GM23338 (cell line): ENCODE measurements around the gene PREB. TPM values are rescaled to one million over a fixed set of nuclear protein-coding genes. Genes with fewer than 3 reads are reported as not detected.

Source experiments
- ATAC-seq: fragments of 200-7000 bp; cut with Tn5 transposase; 3 replicates; pipeline ENCODE4 v1.9.1; 2020
- DNase-seq: peaks from one replicate; pipeline ENCODE4 v3.0.0-alpha.2; 2015; ENCODE audit warnings: low spot score
- H2AFZ ChIP-seq: fragments of 200-600 bp; sonication (generic); 2 replicates; pipeline ENCODE4 v1.8.0; 2016; ENCODE audit warnings: antibody characterized with exemption, mild to moderate bottlenecking, moderate library complexity
- H3F3A ChIP-seq: fragments of 200-600 bp; sonication (generic); replicated peaks from 2 replicates; pipeline ENCODE4 v1.8.0; 2017; ENCODE audit warnings: antibody characterized with exemption, mixed run types, low read depth
- H3K27ac ChIP-seq: fragments of 200-600 bp; sonication (generic); 2 replicates; pipeline ENCODE4 v1.6.1; 2016; ENCODE audit warnings: low read depth
- H3K27me3 ChIP-seq: fragments of 200-600 bp; sonication (generic); 2 replicates; pipeline ENCODE4 v1.8.0; 2016; ENCODE audit warnings: mild to moderate bottlenecking, mixed run types, moderate library complexity; ENCODE audit not compliant: insufficient read depth
- H3K36me3 ChIP-seq: fragments of 200-600 bp; sonication (generic); 2 replicates; pipeline ENCODE4 v1.8.0; 2016; ENCODE audit warnings: mild to moderate bottlenecking; ENCODE audit not compliant: insufficient read depth
- H3K4me1 ChIP-seq: fragments of 200-600 bp; sonication (generic); 2 replicates; pipeline ENCODE4 v1.8.0; 2016; ENCODE audit warnings: mild to moderate bottlenecking, moderate library complexity; ENCODE audit not compliant: insufficient read depth
- H3K4me2 ChIP-seq: fragments of 200-600 bp; sonication (generic); 2 replicates; pipeline ENCODE4 v1.7.1; 2017; ENCODE audit warnings: mixed run types
- H3K4me3 ChIP-seq: fragments of 200-600 bp; sonication (generic); 2 replicates; pipeline ENCODE4 v1.6.1; 2016; ENCODE audit warnings: mixed run types
- H3K79me2 ChIP-seq: fragments of 200-600 bp; sonication (generic); replicated peaks from 2 replicates; pipeline ENCODE4 v1.8.0; 2017; ENCODE audit warnings: mild to moderate bottlenecking; ENCODE audit not compliant: insufficient read depth
- H3K9me2 ChIP-seq: fragments of 200-600 bp; sonication (generic); 2 replicates; pipeline ENCODE4 v1.8.0; 2017; ENCODE audit not compliant: insufficient read depth
- H4K20me1 ChIP-seq: fragments of 200-600 bp; sonication (generic); replicated peaks from 2 replicates; pipeline ENCODE4 v1.8.0; 2017; ENCODE audit warnings: mild to moderate bottlenecking; ENCODE audit not compliant: insufficient read depth
- H3K27ac Mint-ChIP-seq: 2 replicates; pipeline ENCODE4 v1.8.0; 2020; ENCODE audit warnings: inconsistent platforms, mild to moderate bottlenecking, moderate library complexity, mixed read lengths
- H3K27me3 Mint-ChIP-seq: 3 replicates; pipeline ENCODE4 v1.8.0; 2022; ENCODE audit warnings: low read depth, mild to moderate bottlenecking, moderate library complexity, mixed read lengths, inconsistent platforms; ENCODE audit not compliant: insufficient read depth, poor library complexity
- H3K36me3 Mint-ChIP-seq: 3 replicates; pipeline ENCODE4 v1.8.0; 2021; ENCODE audit warnings: low read depth, mild to moderate bottlenecking, inconsistent platforms, moderate library complexity, mixed read lengths
- H3K4me1 Mint-ChIP-seq: 3 replicates; pipeline ENCODE4 v1.8.0; 2020; ENCODE audit warnings: mild to moderate bottlenecking, inconsistent platforms, mixed read lengths
- H3K4me3 Mint-ChIP-seq: 3 replicates; pipeline ENCODE4 v1.8.0; 2021; ENCODE audit warnings: moderate library complexity, mild to moderate bottlenecking, inconsistent platforms, mixed read lengths
- H3K9me3 Mint-ChIP-seq: 3 replicates; pipeline ENCODE4 v1.8.0; 2020; ENCODE audit warnings: moderate library complexity, mild to moderate bottlenecking, inconsistent platforms, mixed read lengths
- CREB1 ChIP-seq: fragments of 250-450 bp; sonication (Bioruptor Pico); IDR thresholded peaks from 2 replicates; pipeline ENCODE4 v1.5.0; 2020; ENCODE audit warnings: low read depth, mild to moderate bottlenecking, moderate library complexity
- EZH2 ChIP-seq: fragments of 200-600 bp; sonication (generic); IDR thresholded peaks from one replicate; pipeline ENCODE4 v1.8.0; 2017; ENCODE audit warnings: antibody characterized with exemption, mild to moderate bottlenecking, low read depth; ENCODE audit not compliant: unreplicated experiment
- EZH2phosphoT487 ChIP-seq: fragments of 200-600 bp; sonication (generic); IDR thresholded peaks from one replicate; pipeline ENCODE4 v1.8.1; 2018; ENCODE audit warnings: antibody characterized with exemption; ENCODE audit not compliant: unreplicated experiment
- JUNB ChIP-seq: IDR thresholded peaks from one replicate; pipeline ENCODE4 v1.6.1; 2016; ENCODE audit warnings: antibody characterized with exemption; ENCODE audit not compliant: unreplicated experiment
- NANOG ChIP-seq: IDR thresholded peaks from 2 replicates; pipeline ENCODE4 v1.6.1; 2016; ENCODE audit warnings: antibody characterized with exemption, borderline replicate concordance
- POLR2AphosphoS5 ChIP-seq: IDR thresholded peaks from 2 replicates; pipeline ENCODE4 v1.6.1; 2016; ENCODE audit warnings: antibody characterized with exemption, low read depth
- STAT1 ChIP-seq: IDR thresholded peaks from one replicate; pipeline ENCODE4 v1.6.1; 2016; ENCODE audit warnings: antibody characterized with exemption; ENCODE audit not compliant: unreplicated experiment
- ZNF114 ChIP-seq: fragments of 250-450 bp; sonication (Bioruptor Pico); IDR thresholded peaks from 2 replicates; pipeline ENCODE4 v1.5.0; 2020; ENCODE audit warnings: mild to moderate bottlenecking, moderate library complexity
- ZNF331 ChIP-seq: fragments of 250-450 bp; sonication (Bioruptor Pico); IDR thresholded peaks from 2 replicates; pipeline ENCODE4 v1.5.0; 2020; ENCODE audit warnings: low read depth, mild to moderate bottlenecking, moderate library complexity
- polyA plus RNA-seq: library from polyadenylated mRNA; unstranded; fragments of >200 nt; fragmentation: Nextera tagmentation; extraction: Ambion mirVana; gene quantifications from 2 replicates; pipeline ENCODE4 v1.2.1, GENCODE V29; 2016
- total RNA-seq: library from RNA; depleted of rRNA; stranded (reverse); fragments of >200 nt; shearing (Covaris generic); gene quantifications from 2 replicates; pipeline ENCODE4 v1.2.3, GENCODE V29; 2014
- TF ChIP-seq, protein P1 (sequence below): fragments of 250-450 bp; sonication (Bioruptor Pico); IDR thresholded peaks from 2 replicates; pipeline ENCODE4 v1.5.0; 2020; ENCODE audit warnings: mild to moderate bottlenecking, moderate library complexity
- TF ChIP-seq, protein P2 (sequence below): IDR thresholded peaks from one replicate; pipeline ENCODE4 v1.6.1; 2018; ENCODE audit warnings: antibody characterized with exemption; ENCODE audit not compliant: unreplicated experiment
- TF ChIP-seq, protein P3 (sequence below): IDR thresholded peaks from 2 replicates; pipeline ENCODE4 v1.6.1; 2016; ENCODE audit warnings: antibody characterized with exemption
- TF ChIP-seq, protein P4 (sequence below), 2 experiments: fragments of 200-600 bp in 1 of 2; sonication (generic) in 1 of 2; conservative IDR thresholded peaks; 2 replicates each; pipeline versions ENCODE4 v1.5.1 to v1.6.1; 2016 to 2017; ENCODE audit warnings: antibody characterized with exemption in 2 of 2, low read depth in 2 of 2, mild to moderate bottlenecking in 2 of 2, moderate library complexity in 1 of 2

Gene PREB
- total and polyA plus RNA-seq, 2 experiments from 2014 or later, result 41.2 to 79.7 TPM

DNA sequence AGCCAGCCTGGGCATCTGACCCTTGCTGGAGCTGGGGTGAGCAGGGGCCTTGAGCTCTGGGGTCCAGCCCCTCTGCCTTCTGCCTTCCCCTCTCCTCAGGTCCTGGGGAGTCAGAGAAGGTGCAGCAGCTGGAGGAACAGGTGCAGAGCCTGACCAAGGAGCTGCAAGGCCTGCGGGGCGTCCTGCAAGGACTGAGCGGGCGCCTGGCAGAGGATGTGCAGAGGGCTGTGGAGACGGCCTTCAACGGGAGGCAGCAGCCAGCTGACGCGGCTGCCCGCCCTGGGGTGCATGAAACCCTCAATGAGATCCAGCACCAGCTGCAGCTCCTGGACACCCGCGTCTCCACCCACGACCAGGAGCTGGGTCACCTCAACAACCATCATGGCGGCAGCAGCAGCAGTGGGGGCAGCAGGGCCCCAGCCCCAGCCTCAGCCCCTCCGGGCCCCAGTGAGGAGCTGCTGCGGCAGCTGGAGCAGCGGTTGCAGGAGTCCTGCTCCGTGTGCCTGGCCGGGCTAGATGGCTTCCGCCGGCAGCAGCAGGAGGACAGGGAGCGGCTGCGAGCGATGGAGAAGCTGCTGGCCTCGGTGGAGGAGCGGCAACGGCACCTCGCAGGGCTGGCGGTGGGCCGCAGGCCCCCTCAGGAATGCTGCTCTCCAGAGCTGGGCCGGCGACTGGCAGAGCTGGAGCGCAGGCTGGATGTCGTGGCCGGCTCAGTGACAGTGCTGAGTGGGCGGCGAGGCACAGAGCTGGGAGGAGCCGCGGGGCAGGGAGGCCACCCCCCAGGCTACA lies 52.3 kb downstream of the PREB start:
- Histone ChIP-seq H3K4me3 (no peak overlapping the region), H3K9me2 (no peaks in the 10 kb centered on the region), H3F3A (0 out of 2 replicates have a peak, but pooled peaks cover 5% of the 10 kb centered on the region), H3K79me2 (no peaks in the 10 kb centered on the region), H3K4me1 (peaks cover 11% of the 10 kb centered on the region), H4K20me1 (no peaks in the 10 kb centered on the region), H3K27ac (no peak overlapping the region), H3K36me3 (no peaks in the 10 kb centered on the region), H3K27me3 (peaks cover 11% of the 10 kb centered on the region), H2AFZ (no peak overlapping the region), H3K4me2 (peak overlapping the region; percentile 61; the same call in 1 of the 2 replicates)
- Mint-ChIP-seq H3K4me3 (no peak overlapping the region), H3K36me3 (no peaks in the 10 kb centered on the region), H3K9me3 (no peaks in the 10 kb centered on the region; the same call in 2 of the 3 replicates), H3K27ac (no peak overlapping the region), H3K4me1 (peaks cover 40% of the 10 kb centered on the region), H3K27me3 (peaks cover 29% of the 10 kb centered on the region)
- TF ChIP-seq ZNF331 (no peak), CREB1 (CRISPR knock-in tag) (no peak), EZH2 (no peak), NANOG (no peak), STAT1 (no peak), POLR2AphosphoS5 (no peak), JUNB (no peak), EZH2phosphoT487 (no peak), ZNF114 (CRISPR knock-in tag) (no peak)
- TF ChIP-seq, protein P1, sequence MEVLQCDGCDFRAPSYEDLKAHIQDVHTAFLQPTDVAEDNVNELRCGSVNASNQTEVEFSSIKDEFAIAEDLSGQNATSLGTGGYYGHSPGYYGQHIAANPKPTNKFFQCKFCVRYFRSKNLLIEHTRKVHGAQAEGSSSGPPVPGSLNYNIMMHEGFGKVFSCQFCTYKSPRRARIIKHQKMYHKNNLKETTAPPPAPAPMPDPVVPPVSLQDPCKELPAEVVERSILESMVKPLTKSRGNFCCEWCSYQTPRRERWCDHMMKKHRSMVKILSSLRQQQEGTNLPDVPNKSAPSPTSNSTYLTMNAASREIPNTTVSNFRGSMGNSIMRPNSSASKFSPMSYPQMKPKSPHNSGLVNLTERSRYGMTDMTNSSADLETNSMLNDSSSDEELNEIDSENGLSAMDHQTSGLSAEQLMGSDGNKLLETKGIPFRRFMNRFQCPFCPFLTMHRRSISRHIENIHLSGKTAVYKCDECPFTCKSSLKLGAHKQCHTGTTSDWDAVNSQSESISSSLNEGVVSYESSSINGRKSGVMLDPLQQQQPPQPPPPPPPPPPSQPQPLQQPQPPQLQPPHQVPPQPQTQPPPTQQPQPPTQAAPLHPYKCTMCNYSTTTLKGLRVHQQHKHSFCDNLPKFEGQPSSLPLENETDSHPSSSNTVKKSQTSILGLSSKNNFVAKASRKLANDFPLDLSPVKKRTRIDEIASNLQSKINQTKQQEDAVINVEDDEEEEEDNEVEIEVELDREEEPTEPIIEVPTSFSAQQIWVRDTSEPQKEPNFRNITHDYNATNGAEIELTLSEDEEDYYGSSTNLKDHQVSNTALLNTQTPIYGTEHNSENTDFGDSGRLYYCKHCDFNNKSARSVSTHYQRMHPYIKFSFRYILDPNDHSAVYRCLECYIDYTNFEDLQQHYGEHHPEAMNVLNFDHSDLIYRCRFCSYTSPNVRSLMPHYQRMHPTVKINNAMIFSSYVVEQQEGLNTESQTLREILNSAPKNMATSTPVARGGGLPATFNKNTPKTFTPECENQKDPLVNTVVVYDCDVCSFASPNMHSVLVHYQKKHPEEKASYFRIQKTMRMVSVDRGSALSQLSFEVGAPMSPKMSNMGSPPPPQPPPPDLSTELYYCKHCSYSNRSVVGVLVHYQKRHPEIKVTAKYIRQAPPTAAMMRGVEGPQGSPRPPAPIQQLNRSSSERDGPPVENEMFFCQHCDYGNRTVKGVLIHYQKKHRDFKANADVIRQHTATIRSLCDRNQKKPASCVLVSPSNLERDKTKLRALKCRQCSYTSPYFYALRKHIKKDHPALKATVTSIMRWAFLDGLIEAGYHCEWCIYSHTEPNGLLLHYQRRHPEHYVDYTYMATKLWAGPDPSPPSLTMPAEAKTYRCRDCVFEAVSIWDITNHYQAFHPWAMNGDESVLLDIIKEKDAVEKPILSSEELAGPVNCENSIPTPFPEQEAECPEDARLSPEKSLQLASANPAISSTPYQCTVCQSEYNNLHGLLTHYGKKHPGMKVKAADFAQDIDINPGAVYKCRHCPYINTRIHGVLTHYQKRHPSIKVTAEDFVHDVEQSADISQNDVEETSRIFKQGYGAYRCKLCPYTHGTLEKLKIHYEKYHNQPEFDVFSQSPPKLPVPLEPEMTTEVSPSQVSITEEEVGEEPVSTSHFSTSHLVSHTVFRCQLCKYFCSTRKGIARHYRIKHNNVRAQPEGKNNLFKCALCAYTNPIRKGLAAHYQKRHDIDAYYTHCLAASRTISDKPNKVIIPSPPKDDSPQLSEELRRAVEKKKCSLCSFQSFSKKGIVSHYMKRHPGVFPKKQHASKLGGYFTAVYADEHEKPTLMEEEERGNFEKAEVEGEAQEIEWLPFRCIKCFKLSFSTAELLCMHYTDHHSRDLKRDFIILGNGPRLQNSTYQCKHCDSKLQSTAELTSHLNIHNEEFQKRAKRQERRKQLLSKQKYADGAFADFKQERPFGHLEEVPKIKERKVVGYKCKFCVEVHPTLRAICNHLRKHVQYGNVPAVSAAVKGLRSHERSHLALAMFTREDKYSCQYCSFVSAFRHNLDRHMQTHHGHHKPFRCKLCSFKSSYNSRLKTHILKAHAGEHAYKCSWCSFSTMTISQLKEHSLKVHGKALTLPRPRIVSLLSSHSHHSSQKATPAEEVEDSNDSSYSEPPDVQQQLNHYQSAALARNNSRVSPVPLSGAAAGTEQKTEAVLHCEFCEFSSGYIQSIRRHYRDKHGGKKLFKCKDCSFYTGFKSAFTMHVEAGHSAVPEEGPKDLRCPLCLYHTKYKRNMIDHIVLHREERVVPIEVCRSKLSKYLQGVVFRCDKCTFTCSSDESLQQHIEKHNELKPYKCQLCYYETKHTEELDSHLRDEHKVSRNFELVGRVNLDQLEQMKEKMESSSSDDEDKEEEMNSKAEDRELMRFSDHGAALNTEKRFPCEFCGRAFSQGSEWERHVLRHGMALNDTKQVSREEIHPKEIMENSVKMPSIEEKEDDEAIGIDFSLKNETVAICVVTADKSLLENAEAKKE (CRISPR knock-in tag), result no peak
- TF ChIP-seq, protein P2, sequence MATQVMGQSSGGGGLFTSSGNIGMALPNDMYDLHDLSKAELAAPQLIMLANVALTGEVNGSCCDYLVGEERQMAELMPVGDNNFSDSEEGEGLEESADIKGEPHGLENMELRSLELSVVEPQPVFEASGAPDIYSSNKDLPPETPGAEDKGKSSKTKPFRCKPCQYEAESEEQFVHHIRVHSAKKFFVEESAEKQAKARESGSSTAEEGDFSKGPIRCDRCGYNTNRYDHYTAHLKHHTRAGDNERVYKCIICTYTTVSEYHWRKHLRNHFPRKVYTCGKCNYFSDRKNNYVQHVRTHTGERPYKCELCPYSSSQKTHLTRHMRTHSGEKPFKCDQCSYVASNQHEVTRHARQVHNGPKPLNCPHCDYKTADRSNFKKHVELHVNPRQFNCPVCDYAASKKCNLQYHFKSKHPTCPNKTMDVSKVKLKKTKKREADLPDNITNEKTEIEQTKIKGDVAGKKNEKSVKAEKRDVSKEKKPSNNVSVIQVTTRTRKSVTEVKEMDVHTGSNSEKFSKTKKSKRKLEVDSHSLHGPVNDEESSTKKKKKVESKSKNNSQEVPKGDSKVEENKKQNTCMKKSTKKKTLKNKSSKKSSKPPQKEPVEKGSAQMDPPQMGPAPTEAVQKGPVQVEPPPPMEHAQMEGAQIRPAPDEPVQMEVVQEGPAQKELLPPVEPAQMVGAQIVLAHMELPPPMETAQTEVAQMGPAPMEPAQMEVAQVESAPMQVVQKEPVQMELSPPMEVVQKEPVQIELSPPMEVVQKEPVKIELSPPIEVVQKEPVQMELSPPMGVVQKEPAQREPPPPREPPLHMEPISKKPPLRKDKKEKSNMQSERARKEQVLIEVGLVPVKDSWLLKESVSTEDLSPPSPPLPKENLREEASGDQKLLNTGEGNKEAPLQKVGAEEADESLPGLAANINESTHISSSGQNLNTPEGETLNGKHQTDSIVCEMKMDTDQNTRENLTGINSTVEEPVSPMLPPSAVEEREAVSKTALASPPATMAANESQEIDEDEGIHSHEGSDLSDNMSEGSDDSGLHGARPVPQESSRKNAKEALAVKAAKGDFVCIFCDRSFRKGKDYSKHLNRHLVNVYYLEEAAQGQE, result no peak
- TF ChIP-seq, protein P3, sequence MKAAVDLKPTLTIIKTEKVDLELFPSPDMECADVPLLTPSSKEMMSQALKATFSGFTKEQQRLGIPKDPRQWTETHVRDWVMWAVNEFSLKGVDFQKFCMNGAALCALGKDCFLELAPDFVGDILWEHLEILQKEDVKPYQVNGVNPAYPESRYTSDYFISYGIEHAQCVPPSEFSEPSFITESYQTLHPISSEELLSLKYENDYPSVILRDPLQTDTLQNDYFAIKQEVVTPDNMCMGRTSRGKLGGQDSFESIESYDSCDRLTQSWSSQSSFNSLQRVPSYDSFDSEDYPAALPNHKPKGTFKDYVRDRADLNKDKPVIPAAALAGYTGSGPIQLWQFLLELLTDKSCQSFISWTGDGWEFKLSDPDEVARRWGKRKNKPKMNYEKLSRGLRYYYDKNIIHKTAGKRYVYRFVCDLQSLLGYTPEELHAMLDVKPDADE, result no peak
- TF ChIP-seq, protein P4, sequence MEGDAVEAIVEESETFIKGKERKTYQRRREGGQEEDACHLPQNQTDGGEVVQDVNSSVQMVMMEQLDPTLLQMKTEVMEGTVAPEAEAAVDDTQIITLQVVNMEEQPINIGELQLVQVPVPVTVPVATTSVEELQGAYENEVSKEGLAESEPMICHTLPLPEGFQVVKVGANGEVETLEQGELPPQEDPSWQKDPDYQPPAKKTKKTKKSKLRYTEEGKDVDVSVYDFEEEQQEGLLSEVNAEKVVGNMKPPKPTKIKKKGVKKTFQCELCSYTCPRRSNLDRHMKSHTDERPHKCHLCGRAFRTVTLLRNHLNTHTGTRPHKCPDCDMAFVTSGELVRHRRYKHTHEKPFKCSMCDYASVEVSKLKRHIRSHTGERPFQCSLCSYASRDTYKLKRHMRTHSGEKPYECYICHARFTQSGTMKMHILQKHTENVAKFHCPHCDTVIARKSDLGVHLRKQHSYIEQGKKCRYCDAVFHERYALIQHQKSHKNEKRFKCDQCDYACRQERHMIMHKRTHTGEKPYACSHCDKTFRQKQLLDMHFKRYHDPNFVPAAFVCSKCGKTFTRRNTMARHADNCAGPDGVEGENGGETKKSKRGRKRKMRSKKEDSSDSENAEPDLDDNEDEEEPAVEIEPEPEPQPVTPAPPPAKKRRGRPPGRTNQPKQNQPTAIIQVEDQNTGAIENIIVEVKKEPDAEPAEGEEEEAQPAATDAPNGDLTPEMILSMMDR (conservative IDR thresholded peaks at IDR 0.05; ENCODE audit: low read depth in 2 of 2), result no peak
- ATAC-seq (no peak), DNase-seq (no peak)
